Fibroblast of skin of back (primary cell): Measurements from ENCODE around the gene USH2A.
A peak's percentile ranks its signal among the peaks of the same experiment; 100 is the strongest.

Experiments
- DNase-seq: peaks from one replicate; pipeline ENCODE4 v3.0.0-alpha.2; 2013

Gene USH2A

DNA sequence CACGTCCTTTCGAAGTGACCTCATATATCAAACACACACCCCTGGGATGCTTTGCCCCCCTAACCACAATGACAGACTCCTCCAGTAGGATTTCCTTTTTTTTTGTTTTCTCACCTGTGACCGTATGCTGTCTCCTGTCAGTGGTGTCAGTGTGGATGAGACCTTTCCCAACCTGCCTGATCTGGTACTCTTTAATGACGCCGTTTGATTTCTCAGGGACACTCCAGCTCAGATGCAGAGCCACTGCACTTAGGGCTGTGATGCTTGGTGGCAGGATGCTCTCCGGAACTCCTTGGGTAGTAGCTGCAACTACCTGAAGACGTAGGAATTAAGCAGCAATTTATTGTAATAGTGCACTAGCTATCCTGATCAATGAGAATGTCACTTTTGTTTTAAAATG, 643.5 kb downstream of the USH2A start:
- no peak for DNase-seq

GRCh38 chr1:215777370-215777925, 645.8 kb downstream of the USH2A start:
- peak; percentile 22 for DNase-seq

DNA sequence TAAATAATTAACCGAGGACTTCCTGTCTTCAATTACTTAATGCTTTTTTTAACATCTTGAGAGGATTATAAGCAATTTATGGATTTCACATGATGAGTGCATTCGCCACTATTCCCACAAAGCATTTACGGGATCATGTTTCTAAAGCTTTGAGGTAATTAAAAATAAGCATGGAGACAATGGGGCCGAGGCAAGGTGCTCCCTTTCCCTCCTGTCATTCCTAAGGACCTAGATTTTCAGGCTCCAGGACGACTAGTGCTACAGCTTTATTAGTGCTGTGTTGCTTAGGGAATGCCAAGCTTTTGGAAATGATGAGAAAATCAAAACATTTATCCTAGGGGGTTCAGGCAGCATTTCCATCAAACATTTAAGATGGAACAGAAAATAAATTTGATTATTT, 646.9 kb downstream of the USH2A start:
- no peak for DNase-seq

DNA sequence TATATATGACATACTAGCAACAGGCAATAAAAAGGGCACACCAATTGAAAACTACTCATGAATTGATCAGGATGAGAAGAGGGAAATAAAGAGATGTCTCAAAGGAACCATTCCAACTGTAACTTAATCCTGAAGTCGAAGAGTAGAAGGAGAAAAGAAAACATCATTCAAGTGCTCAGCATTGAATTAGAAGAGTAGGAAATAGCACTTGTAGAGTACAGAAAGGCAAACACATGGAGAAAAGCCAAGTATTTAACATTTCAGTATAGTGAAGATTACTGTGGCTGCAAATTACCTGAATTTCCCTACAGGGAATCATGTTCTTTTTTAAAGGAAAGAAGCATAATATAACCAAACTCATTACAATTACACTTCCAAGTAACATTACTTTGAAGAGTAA, 651.1 kb downstream of the USH2A start:
- no peak for DNase-seq

DNA sequence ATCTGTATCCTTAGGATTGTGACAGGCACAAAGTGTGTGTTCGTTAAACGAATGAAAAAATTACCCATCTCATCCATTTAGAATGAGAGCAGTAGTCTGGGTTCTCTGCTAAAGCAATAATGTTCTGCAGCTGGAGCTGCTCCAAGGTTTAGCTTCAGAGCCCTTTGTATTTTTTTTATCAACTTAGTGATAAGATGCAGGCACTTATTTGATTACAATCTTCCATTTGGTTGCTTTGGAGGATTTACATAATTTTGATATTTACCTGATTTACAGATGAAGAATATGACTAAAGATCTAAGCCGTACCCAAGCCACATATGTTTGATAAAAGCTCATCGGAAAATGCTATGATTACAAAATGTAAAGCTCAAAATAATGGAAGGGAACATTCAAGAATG, 654.9 kb downstream of the USH2A start:
- DNase-seq, result no peak

DNA sequence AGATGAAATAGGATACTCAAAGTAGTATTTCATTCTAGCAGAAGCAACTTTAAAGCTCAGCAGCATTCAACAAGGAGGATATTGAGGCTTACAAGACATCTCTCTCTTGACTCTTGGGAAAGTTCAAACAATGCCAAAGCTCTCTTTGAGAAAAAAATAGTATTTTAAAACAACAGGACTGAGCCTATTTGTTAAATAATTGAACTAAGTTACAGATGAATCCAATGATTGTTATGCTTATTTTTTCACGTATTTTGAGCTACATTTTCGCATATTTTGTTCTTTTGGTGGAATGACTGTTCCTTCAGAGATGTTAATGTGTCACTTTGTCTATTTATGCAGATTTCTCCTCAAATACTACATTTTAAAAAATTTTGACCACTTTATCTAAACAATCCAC, 655.5 kb downstream of the USH2A start:
- no peak for DNase-seq

GRCh38 chr1:215766521-215766920, 656.7 kb downstream of the USH2A start:
- DNase-seq, result no peak

DNA sequence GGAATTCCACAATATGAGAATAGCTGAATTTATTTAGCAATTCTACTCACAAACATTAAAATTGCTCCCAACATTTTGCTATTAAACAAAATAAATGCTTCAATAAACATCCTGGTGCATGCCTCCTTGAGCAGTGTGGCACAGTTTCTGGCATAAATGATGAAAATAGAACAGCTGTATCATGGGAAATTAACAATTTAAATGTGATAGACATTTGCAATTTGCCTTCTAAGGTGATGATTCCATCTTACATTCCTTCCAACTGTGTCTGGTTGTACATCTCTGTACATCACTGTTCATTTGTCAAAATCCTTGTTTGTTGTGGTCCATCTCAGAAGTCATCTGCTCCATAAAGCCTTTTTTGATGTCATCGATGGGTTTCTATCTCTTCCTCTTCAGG, 657.4 kb downstream of the USH2A start:
- no peak for DNase-seq

- no peak for DNase-seq
Measured at GRCh38 chr1:215761446-215761845, 661.8 kb downstream of the USH2A start.

GRCh38 chr1:215754112-215754511, 669.1 kb downstream of the USH2A start:
- no peak for DNase-seq

- DNase-seq, result peak; percentile 95
Measured at GRCh38 chr1:215749414-215749813, 673.8 kb downstream of the USH2A start.

DNA sequence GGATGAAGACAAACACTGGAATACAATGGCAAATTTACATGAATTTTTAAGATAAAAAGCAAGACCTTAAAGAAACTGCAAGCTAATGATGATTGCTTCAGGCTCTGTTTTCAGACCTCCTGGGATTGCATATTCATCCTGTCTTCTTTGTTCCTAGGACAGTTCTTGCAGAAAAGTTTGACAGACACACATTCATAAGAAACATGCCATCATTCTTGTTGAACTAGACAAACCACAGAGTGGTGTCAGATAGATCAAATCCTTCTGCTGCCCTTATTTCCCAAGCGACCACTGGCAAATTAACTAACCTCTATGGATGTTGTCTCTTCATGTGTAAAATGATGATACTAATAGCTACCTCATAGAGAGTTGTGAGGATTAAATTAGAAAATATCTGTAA, 674.8 kb downstream of the USH2A start:
- peak; percentile 16 for DNase-seq

DNA sequence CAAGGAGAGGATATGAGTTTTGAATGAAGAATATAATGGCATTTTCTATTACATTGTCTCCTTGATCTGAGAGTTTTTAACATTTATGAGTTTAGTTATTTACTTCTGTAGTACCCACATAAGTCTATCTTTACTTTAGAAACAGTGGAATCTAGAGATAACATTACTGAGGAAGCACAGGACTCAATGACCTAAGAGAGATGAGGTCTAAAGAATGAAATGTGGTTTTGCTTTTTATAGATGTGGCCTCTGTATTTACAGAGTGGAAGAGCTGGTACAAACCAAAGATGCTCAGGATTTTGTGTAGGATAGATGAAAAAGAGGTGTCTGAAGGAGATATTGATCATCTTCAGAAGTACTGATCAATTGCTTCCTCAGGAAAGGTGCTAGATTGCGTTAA, 678.8 kb downstream of the USH2A start:
- DNase-seq, result peak; percentile 57

DNA sequence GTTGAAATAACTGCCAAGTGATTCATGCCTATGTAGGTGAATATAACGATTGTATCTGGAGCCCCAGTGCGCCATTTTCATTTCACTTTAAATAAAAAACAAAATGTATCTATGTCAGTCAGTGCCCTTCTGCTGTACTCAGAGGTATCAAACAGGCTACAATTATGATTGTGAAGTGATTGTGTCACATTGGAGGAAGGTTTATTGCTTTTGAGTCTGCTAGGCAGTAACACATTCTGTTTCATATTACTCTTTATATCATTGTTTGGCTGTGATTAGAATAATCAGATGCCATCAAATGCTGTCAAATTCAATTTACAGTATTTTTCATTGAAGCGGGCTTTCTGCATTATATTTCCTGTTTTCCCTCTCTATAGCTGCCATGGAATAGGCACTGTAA, 684.2 kb downstream of the USH2A start:
- no peak for DNase-seq

DNA sequence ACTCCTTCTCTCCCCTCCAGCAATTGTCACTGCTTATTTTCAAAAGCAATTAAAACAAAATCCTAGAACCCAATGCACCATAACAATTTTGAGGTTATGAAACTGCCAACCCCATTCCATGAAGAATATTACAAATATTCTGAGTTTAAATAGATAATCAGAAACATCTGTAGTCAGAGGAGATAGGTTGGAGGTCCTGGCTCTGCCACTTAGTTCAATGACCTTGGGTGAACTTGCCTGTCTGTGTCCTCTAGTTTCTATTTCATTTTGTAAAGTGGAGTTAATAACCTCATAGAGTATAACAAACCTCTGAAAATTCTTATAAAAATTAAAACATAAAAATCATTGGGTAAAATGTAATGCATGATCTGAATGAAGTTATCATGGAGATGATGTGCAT, 691.5 kb downstream of the USH2A start:
- no peak for DNase-seq

DNA sequence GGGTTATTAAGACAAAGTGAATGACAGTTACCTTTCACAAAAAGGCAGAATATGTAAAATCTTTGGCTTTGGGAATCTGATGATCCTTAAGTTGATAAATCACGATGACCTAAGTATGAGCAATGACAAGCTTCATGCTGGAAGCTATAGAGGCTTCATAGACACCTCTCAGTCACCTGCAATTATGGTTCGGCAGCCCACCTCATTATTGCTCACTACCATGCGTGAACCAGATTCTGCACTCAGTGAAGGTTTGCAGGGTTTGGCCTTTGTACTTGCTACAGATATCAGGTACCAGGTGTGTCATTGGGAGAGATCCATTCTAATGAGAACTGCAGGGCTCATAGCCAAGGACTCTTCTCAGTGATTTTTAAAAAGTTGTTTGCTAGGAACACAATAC, 692.6 kb downstream of the USH2A start:
- no peak for DNase-seq

GRCh38 chr1:215728169-215728568, 695.1 kb downstream of the USH2A start:
- DNase-seq, result no peak

- DNase-seq, result peak; percentile 30
Measured at GRCh38 chr1:215720126-215720525, 703.1 kb downstream of the USH2A start.

GRCh38 chr1:215719552-215719951, 703.7 kb downstream of the USH2A start:
- DNase-seq, result peak; percentile 68

DNA sequence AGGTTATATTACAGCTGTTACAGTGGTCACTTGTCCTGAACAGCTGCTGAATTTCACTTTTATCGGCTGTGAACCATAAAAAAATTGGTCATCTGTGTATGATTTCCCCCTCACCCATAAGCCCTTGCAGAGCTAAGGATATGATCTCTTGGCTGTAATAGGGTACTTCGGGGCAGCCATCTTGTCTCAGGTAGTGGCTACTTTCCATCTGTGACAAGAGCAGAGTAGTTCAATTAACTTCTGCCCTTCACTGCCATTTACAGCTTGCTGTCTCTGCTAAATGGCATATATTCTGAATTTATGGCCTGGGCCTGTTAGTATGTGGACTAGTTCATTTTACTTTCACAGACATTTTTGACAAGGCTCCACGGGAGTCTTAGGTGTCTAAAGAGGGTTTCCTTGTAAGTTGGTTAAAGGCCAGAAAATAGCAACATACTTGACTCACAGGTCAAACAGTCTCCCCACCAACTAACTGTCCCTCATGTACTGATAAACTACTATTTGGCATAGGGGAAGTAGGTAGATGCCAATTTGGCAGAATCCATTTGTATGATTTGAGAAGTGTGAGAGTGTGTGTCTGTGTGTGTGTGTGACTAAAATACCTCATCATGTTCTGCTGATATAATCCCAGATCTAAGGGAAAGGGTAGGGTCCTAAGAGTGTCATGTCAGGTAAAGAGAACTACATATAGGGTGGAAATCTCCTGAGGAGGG, 704.5 kb downstream of the USH2A start:
- DNase-seq, result no peak

GRCh38 chr1:215717677-215718426, 705.4 kb downstream of the USH2A start:
- DNase-seq, result no peak

GRCh38 chr1:215710899-215711225, 712.4 kb downstream of the USH2A start:
- DNase-seq, result no peak

DNA sequence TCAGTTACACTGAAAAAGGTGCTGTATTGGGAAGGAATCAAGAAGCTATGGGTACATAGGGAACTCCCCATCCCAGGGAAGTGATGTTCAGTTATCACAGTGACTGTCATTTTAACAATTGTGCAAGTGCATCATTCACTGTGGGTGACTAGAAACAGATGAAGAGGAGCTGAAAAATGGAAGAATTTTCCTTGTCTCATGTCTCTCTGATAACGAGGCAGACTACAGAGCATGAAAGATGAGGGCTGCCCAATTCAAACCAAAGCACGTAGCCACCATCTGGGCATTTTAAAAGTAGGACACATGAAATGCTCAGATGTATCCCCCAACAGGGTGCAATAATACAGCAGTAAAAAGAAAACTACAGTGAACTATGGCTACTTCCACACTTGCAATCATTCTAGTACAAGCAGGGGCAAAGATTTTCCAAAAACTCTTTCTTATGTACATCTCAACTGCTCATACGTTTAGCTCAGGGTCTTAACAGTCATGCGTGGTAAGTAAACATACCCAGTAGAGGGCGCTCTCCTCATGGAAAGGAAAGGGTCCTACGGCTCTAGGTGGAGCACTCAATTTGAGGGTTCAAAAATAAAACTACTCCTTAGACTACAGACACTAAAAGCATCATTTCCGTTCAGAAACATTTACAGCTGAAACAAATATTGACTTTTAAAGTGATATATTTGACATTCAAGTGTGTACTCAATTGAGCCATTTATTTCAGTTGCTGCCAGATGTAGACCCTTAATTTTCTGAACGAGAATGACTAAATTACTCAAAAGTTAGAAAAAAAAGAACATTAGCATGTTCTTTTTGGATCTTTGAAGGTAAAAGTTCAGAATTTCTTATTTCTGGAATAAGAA, 713.0 kb downstream of the USH2A start:
- DNase-seq, result peak; percentile 61
